ENCODE measurements around the gene TXNL4B.
"Not testable (repeated sequence)": the region's sequence is repeated elsewhere in the genome, so short reads cannot be mapped to it uniquely, and the experiment has no call there.

Gene TXNL4B

GRCh38 chr16:72076991-72077706 lies 16.3 kb downstream of the TXNL4B start:
- not testable (repeated sequence) for H3K4me1 ChIP-seq (ENCODE audit: control insufficient read depth, insufficient read depth, low read length); H3K9me3 ChIP-seq (ENCODE audit: control insufficient read depth, low read length); H3K4me3 ChIP-seq (ENCODE audit: insufficient read depth, low read depth, low read length); H3K36me3 ChIP-seq (ENCODE audit: control insufficient read depth, insufficient read depth, low read length); H3K27me3 ChIP-seq (ENCODE audit: control insufficient read depth, insufficient read depth, low read length, poor library complexity, severe bottlenecking); H3K27ac ChIP-seq (ENCODE audit: insufficient read depth, low read depth, low read length, poor library complexity, severe bottlenecking)
- WGBS, 2 experiments: 88 to 96% methylated on average over 1 of the region's 5 CpGs

- not testable (repeated sequence) for H3K9me3 ChIP-seq (ENCODE audit: control insufficient read depth, low read length); H3K4me1 ChIP-seq (ENCODE audit: control insufficient read depth, insufficient read depth, low read length); H3K27ac ChIP-seq (ENCODE audit: insufficient read depth, low read depth, low read length, poor library complexity, severe bottlenecking); H3K4me3 ChIP-seq (ENCODE audit: insufficient read depth, low read depth, low read length); H3K36me3 ChIP-seq (ENCODE audit: control insufficient read depth, insufficient read depth, low read length); H3K27me3 ChIP-seq (ENCODE audit: control insufficient read depth, insufficient read depth, low read length, poor library complexity, severe bottlenecking)
- WGBS, 2 experiments: 67 to 77% methylated on average over 2 of the region's 6 CpGs
Measured at GRCh38 chr16:72075067-72075466, 18.4 kb downstream of the TXNL4B start.

GRCh38 chr16:72073560-72074230 lies 19.7 kb downstream of the TXNL4B start:
- no peaks in the 10 kb centered on the region for H3K36me3 ChIP-seq (ENCODE audit: control insufficient read depth, insufficient read depth, low read length)
- H3K27ac ChIP-seq (ENCODE audit: insufficient read depth, low read depth, low read length, poor library complexity, severe bottlenecking): no peak overlapping the region
- H3K9me3 ChIP-seq (ENCODE audit: control insufficient read depth, low read length): no peaks in the 10 kb centered on the region
- no peaks in the 10 kb centered on the region for H3K27me3 ChIP-seq (ENCODE audit: control insufficient read depth, insufficient read depth, low read length, poor library complexity, severe bottlenecking)
- no peaks in the 10 kb centered on the region for H3K4me1 ChIP-seq (ENCODE audit: control insufficient read depth, insufficient read depth, low read length)
- 90 to 91% methylated on average over 8 of the region's 8 CpGs for WGBS, 2 experiments
- no peak overlapping the region for H3K4me3 ChIP-seq (ENCODE audit: insufficient read depth, low read depth, low read length)

- Histone ChIP-seq H3K4me3 (ENCODE audit: insufficient read depth, low read depth, low read length) (no peak overlapping the region), H3K27ac (ENCODE audit: insufficient read depth, low read depth, low read length, poor library complexity, severe bottlenecking) (no peak overlapping the region), H3K36me3 (ENCODE audit: control insufficient read depth, insufficient read depth, low read length) (no peaks in the 10 kb centered on the region), H3K27me3 (ENCODE audit: control insufficient read depth, insufficient read depth, low read length, poor library complexity, severe bottlenecking) (no peaks in the 10 kb centered on the region), H3K9me3 (ENCODE audit: control insufficient read depth, low read length) (no peaks in the 10 kb centered on the region), H3K4me1 (ENCODE audit: control insufficient read depth, insufficient read depth, low read length) (no peaks in the 10 kb centered on the region)
- 86 to 88% methylated on average over 11 to 12 of the region's 12 CpGs for WGBS, 2 experiments
Measured at GRCh38 chr16:72072514-72073342, 20.7 kb downstream of the TXNL4B start.

GRCh38 chr16:72068930-72069329 lies 24.5 kb downstream of the TXNL4B start:
- WGBS, 2 experiments: 93 to 94% methylated on average over 4 of the region's 4 CpGs

GRCh38 chr16:72066747-72067146 lies 26.7 kb downstream of the TXNL4B start:
- Histone ChIP-seq H3K27ac (ENCODE audit: insufficient read depth, low read depth, low read length, poor library complexity, severe bottlenecking) (no peak overlapping the region), H3K36me3 (ENCODE audit: control insufficient read depth, insufficient read depth, low read length) (no peaks in the 10 kb centered on the region), H3K9me3 (ENCODE audit: control insufficient read depth, low read length) (no peaks in the 10 kb centered on the region), H3K4me3 (ENCODE audit: insufficient read depth, low read depth, low read length) (no peak overlapping the region), H3K4me1 (ENCODE audit: control insufficient read depth, insufficient read depth, low read length) (no peaks in the 10 kb centered on the region), H3K27me3 (ENCODE audit: control insufficient read depth, insufficient read depth, low read length, poor library complexity, severe bottlenecking) (no peaks in the 10 kb centered on the region)
- 13 to 17% methylated on average over 1 of the region's 1 CpG for WGBS, 2 experiments

More at GRCh38 chr16:72068930-72069329, 24.5 kb downstream of the TXNL4B start:
- no peaks in the 10 kb centered on the region for H3K36me3 ChIP-seq (ENCODE audit: control insufficient read depth, insufficient read depth, low read length)
- no peak overlapping the region for H3K4me3 ChIP-seq (ENCODE audit: insufficient read depth, low read depth, low read length)
- no peaks in the 10 kb centered on the region for H3K9me3 ChIP-seq (ENCODE audit: control insufficient read depth, low read length)
- no peaks in the 10 kb centered on the region for H3K4me1 ChIP-seq (ENCODE audit: control insufficient read depth, insufficient read depth, low read length)
- no peak overlapping the region for H3K27ac ChIP-seq (ENCODE audit: insufficient read depth, low read depth, low read length, poor library complexity, severe bottlenecking)
- H3K27me3 ChIP-seq (ENCODE audit: control insufficient read depth, insufficient read depth, low read length, poor library complexity, severe bottlenecking): no peaks in the 10 kb centered on the region

- Histone ChIP-seq H3K9me3 (ENCODE audit: control insufficient read depth, low read length) (no peaks in the 10 kb centered on the region), H3K36me3 (ENCODE audit: control insufficient read depth, insufficient read depth, low read length) (no peaks in the 10 kb centered on the region), H3K27me3 (ENCODE audit: control insufficient read depth, insufficient read depth, low read length, poor library complexity, severe bottlenecking) (no peaks in the 10 kb centered on the region), H3K4me1 (ENCODE audit: control insufficient read depth, insufficient read depth, low read length) (no peaks in the 10 kb centered on the region), H3K4me3 (ENCODE audit: insufficient read depth, low read depth, low read length) (no peak overlapping the region), H3K27ac (ENCODE audit: insufficient read depth, low read depth, low read length, poor library complexity, severe bottlenecking) (no peak overlapping the region)
- WGBS, 2 experiments: 92% methylated on average over 10 of the region's 10 CpGs
Measured at GRCh38 chr16:72064361-72064894, 29.0 kb downstream of the TXNL4B start.

GRCh38 chr16:72061564-72061963 lies 31.9 kb downstream of the TXNL4B start:
- no peak overlapping the region for H3K4me3 ChIP-seq (ENCODE audit: insufficient read depth, low read depth, low read length)
- no peaks in the 10 kb centered on the region for H3K36me3 ChIP-seq (ENCODE audit: control insufficient read depth, insufficient read depth, low read length)
- no peaks in the 10 kb centered on the region for H3K27me3 ChIP-seq (ENCODE audit: control insufficient read depth, insufficient read depth, low read length, poor library complexity, severe bottlenecking)
- no peak overlapping the region for H3K27ac ChIP-seq (ENCODE audit: insufficient read depth, low read depth, low read length, poor library complexity, severe bottlenecking)
- 85 to 86% methylated on average over 1 of the region's 1 CpG for WGBS, 2 experiments
- H3K9me3 ChIP-seq (ENCODE audit: control insufficient read depth, low read length): no peaks in the 10 kb centered on the region
- no peaks in the 10 kb centered on the region for H3K4me1 ChIP-seq (ENCODE audit: control insufficient read depth, insufficient read depth, low read length)

- Histone ChIP-seq H3K4me3 (ENCODE audit: insufficient read depth, low read depth, low read length) (no peak overlapping the region), H3K4me1 (ENCODE audit: control insufficient read depth, insufficient read depth, low read length) (no peaks in the 10 kb centered on the region), H3K9me3 (ENCODE audit: control insufficient read depth, low read length) (no peaks in the 10 kb centered on the region), H3K27me3 (ENCODE audit: control insufficient read depth, insufficient read depth, low read length, poor library complexity, severe bottlenecking) (no peaks in the 10 kb centered on the region), H3K36me3 (ENCODE audit: control insufficient read depth, insufficient read depth, low read length) (no peaks in the 10 kb centered on the region), H3K27ac (ENCODE audit: insufficient read depth, low read depth, low read length, poor library complexity, severe bottlenecking) (no peak overlapping the region)
- WGBS, 2 experiments: 94 to 95% methylated on average over 9 of the region's 9 CpGs
Measured at GRCh38 chr16:72060405-72060804, 33.0 kb downstream of the TXNL4B start.

- H3K4me3 ChIP-seq (ENCODE audit: insufficient read depth, low read depth, low read length); H3K36me3 ChIP-seq (ENCODE audit: control insufficient read depth, insufficient read depth, low read length): not testable (repeated sequence)
- WGBS, 2 experiments: 83 to 94% methylated on average over 5 to 7 of the region's 7 CpGs
Measured at GRCh38 chr16:72059060-72059459, 34.4 kb downstream of the TXNL4B start.

More at GRCh38 chr16:72059060-72059459, 34.4 kb downstream of the TXNL4B start:
- H3K9me3 ChIP-seq (ENCODE audit: control insufficient read depth, low read length); H3K27ac ChIP-seq (ENCODE audit: insufficient read depth, low read depth, low read length, poor library complexity, severe bottlenecking); H3K4me1 ChIP-seq (ENCODE audit: control insufficient read depth, insufficient read depth, low read length); H3K27me3 ChIP-seq (ENCODE audit: control insufficient read depth, insufficient read depth, low read length, poor library complexity, severe bottlenecking): not testable (repeated sequence)

Data from ectodermal cell (in vitro differentiated cells).